Measurements from ENCODE around the gene MUC2.
A peak's percentile ranks its signal among the peaks of the same experiment; 100 is the strongest.

MUC2 gene

DNA sequence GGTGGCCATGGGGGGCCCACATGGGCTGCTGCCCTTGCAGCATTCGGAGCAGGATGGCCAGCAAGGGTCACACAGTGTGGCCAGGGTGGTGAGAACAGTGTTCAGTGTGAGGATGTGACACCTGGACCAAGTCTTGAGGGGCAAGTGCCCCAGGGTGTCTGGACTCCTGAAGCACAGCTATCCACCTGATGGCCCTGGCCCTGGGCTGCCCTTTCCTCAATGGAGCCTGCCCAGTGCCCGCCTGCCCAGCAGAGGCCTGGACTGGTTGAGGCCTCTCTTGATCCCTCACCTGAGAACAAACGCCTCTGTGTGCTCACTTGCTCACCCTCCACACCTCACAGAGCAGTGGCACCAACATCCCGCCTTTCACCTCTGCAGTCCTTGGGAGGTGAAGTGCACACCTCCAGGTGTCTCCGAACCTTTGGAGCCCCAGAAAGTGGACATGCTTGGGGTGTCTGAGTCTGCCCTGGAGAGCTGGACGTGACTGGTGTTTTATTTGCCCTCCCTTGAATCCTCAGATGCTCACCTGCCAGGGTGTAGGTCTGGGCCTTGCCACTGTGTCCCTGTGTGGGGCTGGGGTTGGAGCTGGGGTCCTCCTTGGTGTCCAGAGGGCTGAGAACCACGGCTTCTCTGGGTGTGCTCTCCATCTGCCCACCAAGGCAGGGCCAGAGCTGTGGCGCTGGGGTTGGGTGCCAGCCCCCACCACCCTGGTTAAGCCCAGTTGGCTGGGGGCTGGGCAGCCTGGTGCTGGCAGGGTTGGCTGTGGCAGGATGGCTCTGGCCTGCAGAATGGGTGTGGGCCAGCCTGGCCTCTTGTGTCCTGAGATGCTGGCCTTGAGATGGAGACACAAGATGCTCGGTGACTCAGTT is 3.8 kb upstream of the MUC2 start:
- Histone ChIP-seq H3K23ac (ENCODE audit: low read depth, low read length, poor library complexity) (no peak overlapping the region), H3K4me2 (ENCODE audit: insufficient read depth, low read length, poor library complexity, severe bottlenecking) (no peak overlapping the region), H3K14ac (ENCODE audit: low read length) (no peak overlapping the region), H3K9ac (ENCODE audit: low read depth, low read length, poor library complexity) (no peak overlapping the region), H2BK120ac (ENCODE audit: low read depth, low read length) (no peak overlapping the region), H2AK5ac (ENCODE audit: low read depth, low read length) (peak overlapping the region; percentile 52), H4K8ac (ENCODE audit: low read depth, low read length) (no peak overlapping the region), H3K36me3 (replicated peaks in 1 of 2; ENCODE audit: control insufficient read depth in 2 of 2, insufficient read depth in 2 of 2, low read length in 2 of 2) (no peaks in the 10 kb centered on the region), H3K79me1 (ENCODE audit: low read depth, low read length) (peaks cover 5% of the 10 kb centered on the region), H4K91ac (ENCODE audit: low read depth, low read length, poor library complexity) (no peak overlapping the region), H2BK5ac (ENCODE audit: low read length) (peak overlapping the region; percentile 30), H2AFZ (ENCODE audit: low read length) (no peak overlapping the region), H3K27ac (replicated peaks; ENCODE audit: low read length) (no peak overlapping the region), H3K4me1 (ENCODE audit: control insufficient read depth in 2 of 2, insufficient read depth in 1 of 2, low read depth in 1 of 2, low read length in 2 of 2) (peaks cover 5 to 10% of the 10 kb centered on the region in 2 donors), H3K18ac (ENCODE audit: low read length) (no peak overlapping the region), H2BK12ac (ENCODE audit: low read length) (no peak overlapping the region), H3K9me3 (replicated peaks in 1 of 2; ENCODE audit: control insufficient read depth in 2 of 2, insufficient read depth in 1 of 2, low read depth in 1 of 2, low read length in 2 of 2) (no peaks in the 10 kb centered on the region), H2BK15ac (ENCODE audit: low read length) (peak overlapping the region; percentile 83), H3K27me3 (ENCODE audit: control insufficient read depth in 3 of 3, insufficient read depth in 3 of 3, low read depth in 1 of 3, low read length in 3 of 3) (no peaks in the 10 kb centered on the region), H3K4me3 (ENCODE audit: low read length in 2 of 2) (no peak overlapping the region), H3K4ac (ENCODE audit: low read length) (no peak overlapping the region)
- WGBS, 2 donors (ENCODE audit: extremely low coverage in 2 of 2, insufficient read length in 2 of 2, insufficient replicate concordance in 1 of 2) = no CpG with 5 or more reads among the region's 9 CpGs
- DNase-seq (ENCODE audit: low spot score) = no peak

- Histone ChIP-seq H3K36me3 (replicated peaks in 1 of 2; ENCODE audit: control insufficient read depth in 2 of 2, insufficient read depth in 2 of 2, low read length in 2 of 2) (no peaks in the 10 kb centered on the region), H3K27me3 (ENCODE audit: control insufficient read depth in 3 of 3, insufficient read depth in 3 of 3, low read depth in 1 of 3, low read length in 3 of 3) (no peaks in the 10 kb centered on the region), H3K9me3 (replicated peaks in 1 of 2; ENCODE audit: control insufficient read depth in 2 of 2, insufficient read depth in 1 of 2, low read depth in 1 of 2, low read length in 2 of 2) (no peaks in the 10 kb centered on the region), H3K18ac (ENCODE audit: low read length) (peak overlapping the region; percentile 48), H3K4me2 (ENCODE audit: insufficient read depth, low read length, poor library complexity, severe bottlenecking) (no peak overlapping the region), H2BK12ac (ENCODE audit: low read length) (peak overlapping the region; percentile 93), H3K14ac (ENCODE audit: low read length) (no peak overlapping the region), H4K91ac (ENCODE audit: low read depth, low read length, poor library complexity) (no peak overlapping the region), H3K27ac (replicated peaks; ENCODE audit: low read length) (no peak overlapping the region), H3K9ac (ENCODE audit: low read depth, low read length, poor library complexity) (no peak overlapping the region), H3K79me1 (ENCODE audit: low read depth, low read length) (peaks cover 5% of the 10 kb centered on the region), H3K4me1 (ENCODE audit: control insufficient read depth in 2 of 2, insufficient read depth in 1 of 2, low read depth in 1 of 2, low read length in 2 of 2) (peaks cover 5 to 11% of the 10 kb centered on the region in 2 donors), H3K23ac (ENCODE audit: low read depth, low read length, poor library complexity) (no peak overlapping the region), H4K8ac (ENCODE audit: low read depth, low read length) (no peak overlapping the region), H2BK15ac (ENCODE audit: low read length) (peak overlapping the region; percentile 96), H2AFZ (ENCODE audit: low read length) (no peak overlapping the region), H3K4ac (ENCODE audit: low read length) (no peak overlapping the region), H3K4me3 (ENCODE audit: low read length in 2 of 2) (no peak overlapping the region), H2BK5ac (ENCODE audit: low read length) (peak overlapping the region; percentile 30), H2AK5ac (ENCODE audit: low read depth, low read length) (peak overlapping the region; percentile 52), H2BK120ac (ENCODE audit: low read depth, low read length) (no peak overlapping the region)
- WGBS, 2 donors (ENCODE audit: extremely low coverage in 2 of 2, insufficient read length in 2 of 2, insufficient replicate concordance in 1 of 2) = no CpG with 5 or more reads among the region's 21 CpGs
- DNase-seq (ENCODE audit: low spot score) = no peak
Measured at GRCh38 chr11:1071571-1072115, 3.0 kb upstream of the MUC2 start.

GRCh38 chr11:1072116-1072820 is 2.4 kb upstream of the MUC2 start:
- Histone ChIP-seq H2BK15ac (ENCODE audit: low read length) (peak overlapping the region; percentile 96), H2AFZ (ENCODE audit: low read length) (no peak overlapping the region), H3K36me3 (replicated peaks in 1 of 2; ENCODE audit: control insufficient read depth in 2 of 2, insufficient read depth in 2 of 2, low read length in 2 of 2) (no peaks in the 10 kb centered on the region), H3K9me3 (replicated peaks in 1 of 2; ENCODE audit: control insufficient read depth in 2 of 2, insufficient read depth in 1 of 2, low read depth in 1 of 2, low read length in 2 of 2) (no peaks in the 10 kb centered on the region), H3K79me1 (ENCODE audit: low read depth, low read length) (peaks cover 5% of the 10 kb centered on the region), H2BK12ac (ENCODE audit: low read length) (peak overlapping the region; percentile 84), H4K8ac (ENCODE audit: low read depth, low read length) (no peak overlapping the region), H3K14ac (ENCODE audit: low read length) (peak overlapping the region; percentile 71), H2BK120ac (ENCODE audit: low read depth, low read length) (peak overlapping the region; percentile 87), H3K9ac (ENCODE audit: low read depth, low read length, poor library complexity) (peak overlapping the region; percentile 72), H2BK5ac (ENCODE audit: low read length) (peak overlapping the region; percentile 60), H4K91ac (ENCODE audit: low read depth, low read length, poor library complexity) (peak overlapping the region; percentile 72), H3K18ac (ENCODE audit: low read length) (peak overlapping the region; percentile 90), H3K27ac (replicated peaks; ENCODE audit: low read length) (no peak overlapping the region), H3K23ac (ENCODE audit: low read depth, low read length, poor library complexity) (peak overlapping the region; percentile 55), H3K4ac (ENCODE audit: low read length) (peak overlapping the region; percentile 53), H3K4me3 (ENCODE audit: low read length in 2 of 2) (no peak overlapping the region), H3K4me1 (ENCODE audit: control insufficient read depth in 2 of 2, insufficient read depth in 1 of 2, low read depth in 1 of 2, low read length in 2 of 2) (peaks cover 5 to 11% of the 10 kb centered on the region in 2 donors), H3K27me3 (ENCODE audit: control insufficient read depth in 3 of 3, insufficient read depth in 3 of 3, low read depth in 1 of 3, low read length in 3 of 3) (no peaks in the 10 kb centered on the region), H2AK5ac (ENCODE audit: low read depth, low read length) (peak overlapping the region; percentile 92), H3K4me2 (ENCODE audit: insufficient read depth, low read length, poor library complexity, severe bottlenecking) (no peak overlapping the region)
- no peak for DNase-seq (ENCODE audit: low spot score)
- no CpG with 5 or more reads among the region's 18 CpGs for WGBS, 2 donors (ENCODE audit: extremely low coverage in 2 of 2, insufficient read length in 2 of 2, insufficient replicate concordance in 1 of 2)

DNA sequence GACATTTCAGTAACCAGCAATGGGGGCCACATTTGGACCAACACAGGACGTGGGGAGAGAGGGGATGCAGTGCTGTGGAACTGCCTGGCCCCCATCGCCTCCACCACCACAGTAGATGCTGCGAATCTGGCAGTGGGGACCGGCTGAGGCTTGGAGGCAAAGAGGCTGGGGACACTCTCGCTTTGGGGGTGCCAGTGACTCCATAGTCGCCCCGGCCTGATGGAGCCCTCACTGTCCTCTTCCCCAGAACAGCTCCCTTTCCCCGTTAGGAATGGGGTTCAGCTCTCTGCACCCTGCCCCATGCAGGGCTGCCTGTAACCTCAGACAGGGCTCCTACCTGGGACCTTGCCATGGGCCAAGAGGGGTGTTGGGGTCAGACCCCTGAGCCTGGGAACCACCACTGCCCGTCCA is 1.8 kb upstream of the MUC2 start:
- H3K18ac ChIP-seq (ENCODE audit: low read length) = peak overlapping the region; percentile 90
- no peak overlapping the region for H3K4me2 ChIP-seq (ENCODE audit: insufficient read depth, low read length, poor library complexity, severe bottlenecking)
- peak overlapping the region; percentile 65 for H4K8ac ChIP-seq (ENCODE audit: low read depth, low read length)
- peak overlapping the region; percentile 60 for H2BK5ac ChIP-seq (ENCODE audit: low read length)
- H4K91ac ChIP-seq (ENCODE audit: low read depth, low read length, poor library complexity) = peak overlapping the region; percentile 72
- H3K36me3 ChIP-seq (replicated peaks in 1 of 2; ENCODE audit: control insufficient read depth in 2 of 2, insufficient read depth in 2 of 2, low read length in 2 of 2) = no peaks in the 10 kb centered on the region
- WGBS, 2 donors (ENCODE audit: extremely low coverage in 2 of 2, insufficient read length in 2 of 2, insufficient replicate concordance in 1 of 2) = no CpG with 5 or more reads among the region's 9 CpGs
- no peak for DNase-seq (ENCODE audit: low spot score)
- peak overlapping the region; percentile 96 for H2BK15ac ChIP-seq (ENCODE audit: low read length)
- H3K27ac ChIP-seq (replicated peaks; ENCODE audit: low read length) = no peak overlapping the region
- H2BK12ac ChIP-seq (ENCODE audit: low read length) = peak overlapping the region; percentile 2
- peak overlapping the region; percentile 50 for H3K9ac ChIP-seq (ENCODE audit: low read depth, low read length, poor library complexity)
- H3K79me1 ChIP-seq (ENCODE audit: low read depth, low read length) = peaks cover 5% of the 10 kb centered on the region
- peak overlapping the region; percentile 94 for H2AK5ac ChIP-seq (ENCODE audit: low read depth, low read length)
- peaks cover 5 to 11% of the 10 kb centered on the region in 2 donors for H3K4me1 ChIP-seq (ENCODE audit: control insufficient read depth in 2 of 2, insufficient read depth in 1 of 2, low read depth in 1 of 2, low read length in 2 of 2)
- H2AFZ ChIP-seq (ENCODE audit: low read length) = peak overlapping the region; percentile 56
- peak overlapping the region; percentile 53 for H3K4ac ChIP-seq (ENCODE audit: low read length)
- H3K4me3 ChIP-seq (ENCODE audit: low read length in 2 of 2) = no peak overlapping the region
- peak overlapping the region; percentile 71 for H3K14ac ChIP-seq (ENCODE audit: low read length)
- H3K9me3 ChIP-seq (replicated peaks in 1 of 2; ENCODE audit: control insufficient read depth in 2 of 2, insufficient read depth in 1 of 2, low read depth in 1 of 2, low read length in 2 of 2) = no peaks in the 10 kb centered on the region
- no peaks in the 10 kb centered on the region for H3K27me3 ChIP-seq (ENCODE audit: control insufficient read depth in 3 of 3, insufficient read depth in 3 of 3, low read depth in 1 of 3, low read length in 3 of 3)
- H2BK120ac ChIP-seq (ENCODE audit: low read depth, low read length) = peak overlapping the region; percentile 87
- peak overlapping the region; percentile 55 for H3K23ac ChIP-seq (ENCODE audit: low read depth, low read length, poor library complexity)

All from neuronal stem cell (in vitro differentiated cells).